WTC11 (cell line): ENCODE results near the gene CYP39A1. TPM values are rescaled to one million over a fixed set of nuclear protein-coding genes. Genes with fewer than 3 reads are reported as not detected.
A peak's percentile ranks its signal among the peaks of the same experiment; 100 is the strongest.

ENCODE experiments used
- ATAC-seq: fragments of 200-7000 bp; cut with Tn5 transposase; 2 replicates; pipeline ENCODE4 v1.10.0; 2021; ENCODE audit warnings: mild to moderate bottlenecking, moderate library complexity
- Bru-seq: library from RNA; stranded (reverse); fragments of 400-500 nt; gene quantifications from one replicate; lab custom pipeline; 2021; lab: Mats Ljungman, UMichigan
- CTCF ChIA-PET: fragments of 300-600 bp; sonication (Branson Sonifier 250); formaldehyde crosslinking; loops from one replicate; lab custom pipeline; 2021; ENCODE audit warnings: antibody characterized with exemption; lab: Charles Lee
- POLR2A ChIA-PET: fragments of 350-600 bp; sonication (Branson Sonifier 250); formaldehyde crosslinking; loops from one replicate; lab custom pipeline; 2021; ENCODE audit warnings: antibody characterized with exemption; lab: Charles Lee
- DNase-seq: peaks from one replicate; pipeline ENCODE4 v3.0.0; 2021; ENCODE audit warnings: low spot score
- H3K27ac Mint-ChIP-seq: 2 replicates; pipeline ENCODE4 v1.8.0; 2021; ENCODE audit warnings: mixed read lengths
- H3K27me3 Mint-ChIP-seq: 2 replicates; pipeline ENCODE4 v1.8.0; 2021; ENCODE audit warnings: low read depth, mild to moderate bottlenecking, moderate library complexity, mixed read lengths
- H3K36me3 Mint-ChIP-seq: 2 replicates; pipeline ENCODE4 v1.8.0; 2021; ENCODE audit warnings: mixed read lengths
- H3K4me1 Mint-ChIP-seq: 2 replicates; pipeline ENCODE4 v1.8.0; 2022; ENCODE audit warnings: mixed read lengths
- H3K4me3 Mint-ChIP-seq: 2 replicates; pipeline ENCODE4 v1.8.0; 2021; ENCODE audit warnings: mild to moderate bottlenecking, moderate library complexity, mixed read lengths
- H3K9me3 Mint-ChIP-seq: 2 replicates; pipeline ENCODE4 v1.8.0; 2021; ENCODE audit warnings: mixed read lengths
- CBFB ChIP-seq: sonication (generic); formaldehyde crosslinking; IDR thresholded peaks from 2 replicates; pipeline ENCODE4 v1.8.1; 2022; ENCODE audit warnings: mild to moderate bottlenecking, low read depth, missing genetic modification reagents
- ESRRA ChIP-seq: sonication (generic); formaldehyde crosslinking; IDR thresholded peaks from 2 replicates; pipeline ENCODE4 v1.8.1; 2022; ENCODE audit warnings: mild to moderate bottlenecking, missing genetic modification reagents, borderline replicate concordance
- ETV6 ChIP-seq: sonication (generic); formaldehyde crosslinking; IDR thresholded peaks from 2 replicates; pipeline ENCODE4 v1.8.1; 2022; ENCODE audit warnings: mild to moderate bottlenecking, missing genetic modification reagents
- GTF2I ChIP-seq: fragments of 250-450 bp; sonication (Bioruptor Pico); conservative IDR thresholded peaks from 2 replicates; pipeline ENCODE4 v1.4.0; 2021; ENCODE audit warnings: mild to moderate bottlenecking
- HMGA2 ChIP-seq: fragments of 250-450 bp; sonication (Bioruptor Pico); IDR thresholded peaks from 2 replicates; pipeline ENCODE4 v1.4.0; 2021; ENCODE audit warnings: mild to moderate bottlenecking, moderate library complexity
- KAT7 ChIP-seq: sonication (generic); formaldehyde crosslinking; IDR thresholded peaks from 2 replicates; pipeline ENCODE4 v1.8.1; 2023; ENCODE audit warnings: missing genetic modification reagents, mild to moderate bottlenecking, borderline replicate concordance
- NFYB ChIP-seq: sonication (generic); formaldehyde crosslinking; conservative IDR thresholded peaks from 2 replicates; pipeline ENCODE4 v1.8.0; 2022; ENCODE audit warnings: low read depth, missing genetic modification reagents
- NR1H2 ChIP-seq: sonication (generic); formaldehyde crosslinking; IDR thresholded peaks from 2 replicates; pipeline ENCODE4 v1.9.0; 2021; ENCODE audit warnings: mild to moderate bottlenecking, moderate library complexity, missing genetic modification reagents
- PRRX2 ChIP-seq: fragments of 250-450 bp; sonication (Bioruptor Pico); IDR thresholded peaks from 2 replicates; pipeline ENCODE4 v1.8.0; 2021; ENCODE audit warnings: mild to moderate bottlenecking
- RELA ChIP-seq: sonication (generic); formaldehyde crosslinking; IDR thresholded peaks from 2 replicates; pipeline ENCODE4 v1.8.1; 2022; ENCODE audit warnings: missing genetic modification reagents, mild to moderate bottlenecking, borderline replicate concordance
- TP53 ChIP-seq: sonication (generic); formaldehyde crosslinking; IDR thresholded peaks from 2 replicates; pipeline ENCODE4 v1.8.1; 2023; ENCODE audit warnings: mild to moderate bottlenecking, missing genetic modification reagents
- ZBTB21 ChIP-seq: sonication (generic); formaldehyde crosslinking; IDR thresholded peaks from 2 replicates; pipeline ENCODE4 v1.8.1; 2023; ENCODE audit warnings: mild to moderate bottlenecking, missing genetic modification reagents, borderline replicate concordance
- ZNF138 ChIP-seq: sonication (generic); formaldehyde crosslinking; conservative IDR thresholded peaks from 2 replicates; pipeline ENCODE4 v1.8.1; 2022; ENCODE audit warnings: mild to moderate bottlenecking, moderate library complexity, missing genetic modification reagents
- ZNF232 ChIP-seq: sonication (generic); formaldehyde crosslinking; IDR thresholded peaks from 2 replicates; pipeline ENCODE4 v1.8.0; 2022; ENCODE audit warnings: mild to moderate bottlenecking, missing genetic modification reagents
- long read RNA-seq, 3 experiments: library from RNA in 1 of 3; library from capped mRNA in 1 of 3; library from polyadenylated mRNA in 1 of 3; unstranded in 2 of 3; stranded (forward) in 1 of 3; transcript quantifications; one replicate each; pipeline ENCODE4 v2.0.0, GENCODE V29; 2021
- total RNA-seq: library from RNA; stranded (reverse); gene quantifications from 3 replicates; pipeline ENCODE4 v1.2.3, GENCODE V29; 2021
- TF ChIP-seq, protein P1 (sequence below): sonication (generic); formaldehyde crosslinking; conservative IDR thresholded peaks from 2 replicates; pipeline ENCODE4 v1.8.1; 2023; ENCODE audit warnings: mild to moderate bottlenecking, low read depth, missing genetic modification reagents, moderate library complexity
- TF ChIP-seq, protein P2 (sequence below): sonication (generic); formaldehyde crosslinking; IDR thresholded peaks from 2 replicates; pipeline ENCODE4 v1.8.0; 2023; ENCODE audit warnings: mild to moderate bottlenecking, missing genetic modification reagents
- TF ChIP-seq, protein P3 (sequence below): fragments of 250-450 bp; sonication (Bioruptor Pico); IDR thresholded peaks from 2 replicates; pipeline ENCODE4 v2.1.2; 2022; ENCODE audit warnings: mild to moderate bottlenecking, moderate library complexity
- TF ChIP-seq, protein P4 (sequence below): sonication (generic); formaldehyde crosslinking; IDR thresholded peaks from 2 replicates; pipeline ENCODE4 v1.8.0; 2022; ENCODE audit warnings: missing genetic modification reagents
- TF ChIP-seq, protein P5 (sequence below): sonication (generic); formaldehyde crosslinking; IDR thresholded peaks from 2 replicates; pipeline ENCODE4 v1.8.0; 2023; ENCODE audit warnings: missing genetic modification reagents
- TF ChIP-seq, protein P6 (sequence below): sonication (generic); formaldehyde crosslinking; IDR thresholded peaks from 2 replicates; pipeline ENCODE4 v1.8.1; 2023; ENCODE audit warnings: mild to moderate bottlenecking, missing genetic modification reagents

CYP39A1 gene, protein sequence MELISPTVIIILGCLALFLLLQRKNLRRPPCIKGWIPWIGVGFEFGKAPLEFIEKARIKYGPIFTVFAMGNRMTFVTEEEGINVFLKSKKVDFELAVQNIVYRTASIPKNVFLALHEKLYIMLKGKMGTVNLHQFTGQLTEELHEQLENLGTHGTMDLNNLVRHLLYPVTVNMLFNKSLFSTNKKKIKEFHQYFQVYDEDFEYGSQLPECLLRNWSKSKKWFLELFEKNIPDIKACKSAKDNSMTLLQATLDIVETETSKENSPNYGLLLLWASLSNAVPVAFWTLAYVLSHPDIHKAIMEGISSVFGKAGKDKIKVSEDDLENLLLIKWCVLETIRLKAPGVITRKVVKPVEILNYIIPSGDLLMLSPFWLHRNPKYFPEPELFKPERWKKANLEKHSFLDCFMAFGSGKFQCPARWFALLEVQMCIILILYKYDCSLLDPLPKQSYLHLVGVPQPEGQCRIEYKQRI
- total RNA-seq (1.3 to 1.6 TPM (median 1.6 TPM) in 3 replicates), Bru-seq, nascent RNA (percentile 48 among the genes with signal in this experiment)
- long read RNA-seq, experiment 1, partial matches to known transcripts: 0 of 6 reads
- long read RNA-seq, experiment 1, other reads (novel, unspliced or antisense): 2 of 6 reads
- long read RNA-seq, experiment 2, partial matches to known transcripts: 0 of 3 reads
- long read RNA-seq, experiment 2, other reads (novel, unspliced or antisense): 1 of 3 reads
- long read RNA-seq, experiment 3, partial matches to known transcripts: 0 of 2 reads
- long read RNA-seq, experiment 3, other reads (novel, unspliced or antisense): 1 of 2 reads

DNA sequence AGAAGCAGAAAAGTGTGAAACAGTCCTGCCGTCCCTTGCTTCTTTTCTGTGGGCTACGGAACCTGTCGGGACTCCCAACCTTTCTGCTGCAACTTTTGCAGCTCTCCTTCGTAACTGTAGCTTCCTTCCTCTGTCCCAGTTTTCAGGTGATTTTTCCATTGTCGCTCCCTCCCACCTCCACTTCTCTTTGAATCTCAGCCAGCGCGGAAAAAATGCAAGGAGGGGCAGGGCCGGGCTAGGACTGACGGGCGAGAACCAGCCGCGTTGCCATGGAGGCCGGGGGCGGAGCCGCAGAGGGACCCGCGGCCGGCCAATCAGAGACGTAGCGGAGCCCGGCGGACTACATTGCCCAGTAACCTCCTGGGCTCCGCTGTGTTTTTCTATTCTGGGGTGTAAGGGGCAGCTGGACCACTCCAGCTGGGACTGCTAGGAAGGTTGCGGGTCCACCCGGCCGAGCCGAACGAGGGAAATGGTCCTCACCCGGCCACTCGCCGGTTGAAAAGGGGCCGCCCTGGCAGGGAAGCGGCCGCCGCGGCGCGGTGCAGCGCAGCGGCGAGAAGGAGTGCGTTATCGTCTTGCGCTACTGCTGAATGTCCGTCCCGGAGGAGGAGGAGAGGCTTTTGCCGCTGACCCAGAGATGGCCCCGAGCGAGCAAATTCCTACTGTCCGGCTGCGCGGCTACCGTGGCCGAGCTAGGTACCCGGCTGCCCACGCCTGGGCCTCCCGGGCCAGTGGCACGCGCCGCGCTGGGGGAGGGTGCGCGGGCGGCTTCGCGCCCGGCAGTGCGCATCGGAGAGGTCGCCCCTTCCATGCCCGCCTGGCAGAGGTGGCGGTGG lies at the start of gene CYP39A1, which contains the start of gene SLC25A27:
Gene CYP39A1, minus strand, starts transcription at position 216 of the 836 bp plus-strand sequence. CDS start 236 bp downstream, outside the sequence.
Gene SLC25A27, plus strand, starts transcription at position 373 of the 836 bp plus-strand sequence. Its CDS starts 218 bp downstream, at position 591.
- DNase-seq: peak; percentile 96
- H3K36me3 Mint-ChIP-seq: no peaks in the 10 kb centered on the region
- H3K4me3 Mint-ChIP-seq: peak within 1 kb of the TSS; percentile 98
- ChIA-PET POLR2A (interaction anchor here (0.6 kb wide), 1 partner anchor 233 kb away, joined by 3 read pairs; no protein-coding TSS in a partner anchor), CTCF (interaction anchor here (1.2 kb wide), 1 partner anchor 432 kb away, joined by 3 read pairs; no protein-coding TSS in a partner anchor)
- peak; percentile 98 for ATAC-seq
- peaks cover 24% of the 10 kb centered on the region for H3K4me1 Mint-ChIP-seq
- peaks cover 23% of the 10 kb centered on the region for H3K27me3 Mint-ChIP-seq
- no peaks in the 10 kb centered on the region for H3K9me3 Mint-ChIP-seq
- H3K27ac Mint-ChIP-seq: peak within 1 kb of the TSS; percentile 96
- TF ChIP-seq, protein P1, sequence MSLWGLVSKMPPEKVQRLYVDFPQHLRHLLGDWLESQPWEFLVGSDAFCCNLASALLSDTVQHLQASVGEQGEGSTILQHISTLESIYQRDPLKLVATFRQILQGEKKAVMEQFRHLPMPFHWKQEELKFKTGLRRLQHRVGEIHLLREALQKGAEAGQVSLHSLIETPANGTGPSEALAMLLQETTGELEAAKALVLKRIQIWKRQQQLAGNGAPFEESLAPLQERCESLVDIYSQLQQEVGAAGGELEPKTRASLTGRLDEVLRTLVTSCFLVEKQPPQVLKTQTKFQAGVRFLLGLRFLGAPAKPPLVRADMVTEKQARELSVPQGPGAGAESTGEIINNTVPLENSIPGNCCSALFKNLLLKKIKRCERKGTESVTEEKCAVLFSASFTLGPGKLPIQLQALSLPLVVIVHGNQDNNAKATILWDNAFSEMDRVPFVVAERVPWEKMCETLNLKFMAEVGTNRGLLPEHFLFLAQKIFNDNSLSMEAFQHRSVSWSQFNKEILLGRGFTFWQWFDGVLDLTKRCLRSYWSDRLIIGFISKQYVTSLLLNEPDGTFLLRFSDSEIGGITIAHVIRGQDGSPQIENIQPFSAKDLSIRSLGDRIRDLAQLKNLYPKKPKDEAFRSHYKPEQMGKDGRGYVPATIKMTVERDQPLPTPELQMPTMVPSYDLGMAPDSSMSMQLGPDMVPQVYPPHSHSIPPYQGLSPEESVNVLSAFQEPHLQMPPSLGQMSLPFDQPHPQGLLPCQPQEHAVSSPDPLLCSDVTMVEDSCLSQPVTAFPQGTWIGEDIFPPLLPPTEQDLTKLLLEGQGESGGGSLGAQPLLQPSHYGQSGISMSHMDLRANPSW (CRISPR knock-in tag): no peak
- no peak for TF ChIP-seq RELA (CRISPR knock-in tag)
- TF ChIP-seq CBFB (CRISPR knock-in tag): no peak
- TF ChIP-seq ETV6 (CRISPR knock-in tag): no peak
- no peak for TF ChIP-seq ESRRA
- no peak for TF ChIP-seq GTF2I
- TF ChIP-seq PRRX2 (CRISPR knock-in tag): no peak
- TF ChIP-seq, protein P2, sequence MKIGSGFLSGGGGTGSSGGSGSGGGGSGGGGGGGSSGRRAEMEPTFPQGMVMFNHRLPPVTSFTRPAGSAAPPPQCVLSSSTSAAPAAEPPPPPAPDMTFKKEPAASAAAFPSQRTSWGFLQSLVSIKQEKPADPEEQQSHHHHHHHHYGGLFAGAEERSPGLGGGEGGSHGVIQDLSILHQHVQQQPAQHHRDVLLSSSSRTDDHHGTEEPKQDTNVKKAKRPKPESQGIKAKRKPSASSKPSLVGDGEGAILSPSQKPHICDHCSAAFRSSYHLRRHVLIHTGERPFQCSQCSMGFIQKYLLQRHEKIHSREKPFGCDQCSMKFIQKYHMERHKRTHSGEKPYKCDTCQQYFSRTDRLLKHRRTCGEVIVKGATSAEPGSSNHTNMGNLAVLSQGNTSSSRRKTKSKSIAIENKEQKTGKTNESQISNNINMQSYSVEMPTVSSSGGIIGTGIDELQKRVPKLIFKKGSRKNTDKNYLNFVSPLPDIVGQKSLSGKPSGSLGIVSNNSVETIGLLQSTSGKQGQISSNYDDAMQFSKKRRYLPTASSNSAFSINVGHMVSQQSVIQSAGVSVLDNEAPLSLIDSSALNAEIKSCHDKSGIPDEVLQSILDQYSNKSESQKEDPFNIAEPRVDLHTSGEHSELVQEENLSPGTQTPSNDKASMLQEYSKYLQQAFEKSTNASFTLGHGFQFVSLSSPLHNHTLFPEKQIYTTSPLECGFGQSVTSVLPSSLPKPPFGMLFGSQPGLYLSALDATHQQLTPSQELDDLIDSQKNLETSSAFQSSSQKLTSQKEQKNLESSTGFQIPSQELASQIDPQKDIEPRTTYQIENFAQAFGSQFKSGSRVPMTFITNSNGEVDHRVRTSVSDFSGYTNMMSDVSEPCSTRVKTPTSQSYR (CRISPR knock-in tag): no peak
- TF ChIP-seq, protein P3, sequence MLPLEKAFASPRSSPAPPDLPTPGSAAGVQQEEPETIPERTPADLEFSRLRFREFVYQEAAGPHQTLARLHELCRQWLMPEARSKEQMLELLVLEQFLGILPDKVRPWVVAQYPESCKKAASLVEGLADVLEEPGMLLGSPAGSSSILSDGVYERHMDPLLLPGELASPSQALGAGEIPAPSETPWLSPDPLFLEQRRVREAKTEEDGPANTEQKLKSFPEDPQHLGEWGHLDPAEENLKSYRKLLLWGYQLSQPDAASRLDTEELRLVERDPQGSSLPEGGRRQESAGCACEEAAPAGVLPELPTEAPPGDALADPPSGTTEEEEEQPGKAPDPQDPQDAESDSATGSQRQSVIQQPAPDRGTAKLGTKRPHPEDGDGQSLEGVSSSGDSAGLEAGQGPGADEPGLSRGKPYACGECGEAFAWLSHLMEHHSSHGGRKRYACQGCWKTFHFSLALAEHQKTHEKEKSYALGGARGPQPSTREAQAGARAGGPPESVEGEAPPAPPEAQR (CRISPR knock-in tag): no peak
- 0 out of 2 replicates have a peak, but pooled peaks have one; percentile 29 for TF ChIP-seq ZBTB21 (CRISPR knock-in tag)
- 0 out of 2 replicates have a peak, but pooled peaks have one; percentile 21 for TF ChIP-seq ZNF138
- TF ChIP-seq TP53 (CRISPR knock-in tag): no peak
- TF ChIP-seq, protein P4, sequence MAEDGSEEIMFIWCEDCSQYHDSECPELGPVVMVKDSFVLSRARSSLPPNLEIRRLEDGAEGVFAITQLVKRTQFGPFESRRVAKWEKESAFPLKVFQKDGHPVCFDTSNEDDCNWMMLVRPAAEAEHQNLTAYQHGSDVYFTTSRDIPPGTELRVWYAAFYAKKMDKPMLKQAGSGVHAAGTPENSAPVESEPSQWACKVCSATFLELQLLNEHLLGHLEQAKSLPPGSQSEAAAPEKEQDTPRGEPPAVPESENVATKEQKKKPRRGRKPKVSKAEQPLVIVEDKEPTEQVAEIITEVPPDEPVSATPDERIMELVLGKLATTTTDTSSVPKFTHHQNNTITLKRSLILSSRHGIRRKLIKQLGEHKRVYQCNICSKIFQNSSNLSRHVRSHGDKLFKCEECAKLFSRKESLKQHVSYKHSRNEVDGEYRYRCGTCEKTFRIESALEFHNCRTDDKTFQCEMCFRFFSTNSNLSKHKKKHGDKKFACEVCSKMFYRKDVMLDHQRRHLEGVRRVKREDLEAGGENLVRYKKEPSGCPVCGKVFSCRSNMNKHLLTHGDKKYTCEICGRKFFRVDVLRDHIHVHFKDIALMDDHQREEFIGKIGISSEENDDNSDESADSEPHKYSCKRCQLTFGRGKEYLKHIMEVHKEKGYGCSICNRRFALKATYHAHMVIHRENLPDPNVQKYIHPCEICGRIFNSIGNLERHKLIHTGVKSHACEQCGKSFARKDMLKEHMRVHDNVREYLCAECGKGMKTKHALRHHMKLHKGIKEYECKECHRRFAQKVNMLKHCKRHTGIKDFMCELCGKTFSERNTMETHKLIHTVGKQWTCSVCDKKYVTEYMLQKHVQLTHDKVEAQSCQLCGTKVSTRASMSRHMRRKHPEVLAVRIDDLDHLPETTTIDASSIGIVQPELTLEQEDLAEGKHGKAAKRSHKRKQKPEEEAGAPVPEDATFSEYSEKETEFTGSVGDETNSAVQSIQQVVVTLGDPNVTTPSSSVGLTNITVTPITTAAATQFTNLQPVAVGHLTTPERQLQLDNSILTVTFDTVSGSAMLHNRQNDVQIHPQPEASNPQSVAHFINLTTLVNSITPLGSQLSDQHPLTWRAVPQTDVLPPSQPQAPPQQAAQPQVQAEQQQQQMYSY (CRISPR knock-in tag): no peak
- no peak for TF ChIP-seq ZNF232 (CRISPR knock-in tag)
- TF ChIP-seq, protein P5, sequence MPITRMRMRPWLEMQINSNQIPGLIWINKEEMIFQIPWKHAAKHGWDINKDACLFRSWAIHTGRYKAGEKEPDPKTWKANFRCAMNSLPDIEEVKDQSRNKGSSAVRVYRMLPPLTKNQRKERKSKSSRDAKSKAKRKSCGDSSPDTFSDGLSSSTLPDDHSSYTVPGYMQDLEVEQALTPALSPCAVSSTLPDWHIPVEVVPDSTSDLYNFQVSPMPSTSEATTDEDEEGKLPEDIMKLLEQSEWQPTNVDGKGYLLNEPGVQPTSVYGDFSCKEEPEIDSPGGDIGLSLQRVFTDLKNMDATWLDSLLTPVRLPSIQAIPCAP (CRISPR knock-in tag): no peak
- TF ChIP-seq, protein P6, sequence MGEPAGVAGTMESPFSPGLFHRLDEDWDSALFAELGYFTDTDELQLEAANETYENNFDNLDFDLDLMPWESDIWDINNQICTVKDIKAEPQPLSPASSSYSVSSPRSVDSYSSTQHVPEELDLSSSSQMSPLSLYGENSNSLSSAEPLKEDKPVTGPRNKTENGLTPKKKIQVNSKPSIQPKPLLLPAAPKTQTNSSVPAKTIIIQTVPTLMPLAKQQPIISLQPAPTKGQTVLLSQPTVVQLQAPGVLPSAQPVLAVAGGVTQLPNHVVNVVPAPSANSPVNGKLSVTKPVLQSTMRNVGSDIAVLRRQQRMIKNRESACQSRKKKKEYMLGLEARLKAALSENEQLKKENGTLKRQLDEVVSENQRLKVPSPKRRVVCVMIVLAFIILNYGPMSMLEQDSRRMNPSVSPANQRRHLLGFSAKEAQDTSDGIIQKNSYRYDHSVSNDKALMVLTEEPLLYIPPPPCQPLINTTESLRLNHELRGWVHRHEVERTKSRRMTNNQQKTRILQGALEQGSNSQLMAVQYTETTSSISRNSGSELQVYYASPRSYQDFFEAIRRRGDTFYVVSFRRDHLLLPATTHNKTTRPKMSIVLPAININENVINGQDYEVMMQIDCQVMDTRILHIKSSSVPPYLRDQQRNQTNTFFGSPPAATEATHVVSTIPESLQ (CRISPR knock-in tag): no peak
- no peak for TF ChIP-seq KAT7 (CRISPR knock-in tag)
- no peak for TF ChIP-seq HMGA2 (CRISPR knock-in tag)
- peak; percentile 71 for TF ChIP-seq NFYB
- no peak for TF ChIP-seq NR1H2 (CRISPR knock-in tag)
